UCSD-AML1 (cell line): ENCODE results near the gene PRKCE.

Source experiments
- DNase-seq: peaks from one replicate; lab custom pipeline; 2025; ENCODE audit not compliant: unreplicated experiment; lab: John Stamatoyannopoulos, UW

PRKCE gene

GRCh38 chr2:45776160-45776955 is 124.9 kb downstream of the PRKCE start:
- no peak for DNase-seq

- no peak for DNase-seq
Measured at GRCh38 chr2:45777996-45778719, 126.7 kb downstream of the PRKCE start.

GRCh38 chr2:45778720-45779171 is 127.3 kb downstream of the PRKCE start:
- peak; percentile 28 for DNase-seq

GRCh38 chr2:45780541-45781463 is 129.3 kb downstream of the PRKCE start:
- no peak for DNase-seq

GRCh38 chr2:45781464-45781811 is 130.0 kb downstream of the PRKCE start:
- no peak for DNase-seq

GRCh38 chr2:45782436-45782835 is 131.0 kb downstream of the PRKCE start:
- no peak for DNase-seq

GRCh38 chr2:45782986-45783385 is 131.5 kb downstream of the PRKCE start:
- DNase-seq, result no peak

- DNase-seq, result no peak
Measured at GRCh38 chr2:45786030-45786835, 134.8 kb downstream of the PRKCE start.

GRCh38 chr2:45786836-45787357 is 135.4 kb downstream of the PRKCE start:
- no peak for DNase-seq

- DNase-seq, result no peak
Measured at GRCh38 chr2:45788401-45788800, 136.9 kb downstream of the PRKCE start.

- no peak for DNase-seq
Measured at GRCh38 chr2:45789317-45789716, 137.8 kb downstream of the PRKCE start.

GRCh38 chr2:45789961-45790723 is 138.7 kb downstream of the PRKCE start:
- no peak for DNase-seq

- DNase-seq, result no peak
Measured at GRCh38 chr2:45793305-45793962, 142.0 kb downstream of the PRKCE start.

GRCh38 chr2:45794134-45794617 is 142.7 kb downstream of the PRKCE start:
- DNase-seq, result no peak

GRCh38 chr2:45796500-45796899 is 145.0 kb downstream of the PRKCE start:
- no peak for DNase-seq

GRCh38 chr2:45797451-45798230 is 146.2 kb downstream of the PRKCE start:
- no peak for DNase-seq

- DNase-seq, result no peak
Measured at GRCh38 chr2:45799679-45800381, 148.4 kb downstream of the PRKCE start.
